ENCODE data around the gene RNF222.

DNA sequence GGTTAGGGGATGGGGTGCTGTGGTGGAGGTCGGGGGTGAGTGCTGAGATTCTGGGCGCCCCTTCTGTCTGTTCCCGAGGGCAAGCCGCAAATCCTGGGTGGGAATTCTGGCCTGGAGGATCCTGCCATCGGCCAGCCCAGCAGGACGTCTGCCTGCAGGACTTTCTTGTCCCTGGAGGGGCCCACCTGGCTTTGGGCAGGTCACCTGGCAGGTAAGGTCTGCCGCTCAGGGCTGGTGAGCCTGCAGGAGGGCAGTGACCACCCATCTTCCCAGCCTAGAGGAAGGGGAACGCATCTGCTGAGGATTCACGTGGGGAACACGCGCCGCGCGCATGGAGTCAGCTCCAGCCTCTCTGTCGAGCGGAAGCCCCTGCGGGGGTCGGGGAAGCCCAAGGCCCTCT, 5.4 kb downstream of the RNF222 start:
- TF ChIP-seq BACH1 (IDR thresholded peaks at IDR 0.05; ENCODE audit: borderline replicate concordance) (no peak), CHD2 (IDR thresholded peaks at IDR 0.05; ENCODE audit: borderline replicate concordance, low read depth, low read length) (no peak)
- TF ChIP-seq, protein P1, sequence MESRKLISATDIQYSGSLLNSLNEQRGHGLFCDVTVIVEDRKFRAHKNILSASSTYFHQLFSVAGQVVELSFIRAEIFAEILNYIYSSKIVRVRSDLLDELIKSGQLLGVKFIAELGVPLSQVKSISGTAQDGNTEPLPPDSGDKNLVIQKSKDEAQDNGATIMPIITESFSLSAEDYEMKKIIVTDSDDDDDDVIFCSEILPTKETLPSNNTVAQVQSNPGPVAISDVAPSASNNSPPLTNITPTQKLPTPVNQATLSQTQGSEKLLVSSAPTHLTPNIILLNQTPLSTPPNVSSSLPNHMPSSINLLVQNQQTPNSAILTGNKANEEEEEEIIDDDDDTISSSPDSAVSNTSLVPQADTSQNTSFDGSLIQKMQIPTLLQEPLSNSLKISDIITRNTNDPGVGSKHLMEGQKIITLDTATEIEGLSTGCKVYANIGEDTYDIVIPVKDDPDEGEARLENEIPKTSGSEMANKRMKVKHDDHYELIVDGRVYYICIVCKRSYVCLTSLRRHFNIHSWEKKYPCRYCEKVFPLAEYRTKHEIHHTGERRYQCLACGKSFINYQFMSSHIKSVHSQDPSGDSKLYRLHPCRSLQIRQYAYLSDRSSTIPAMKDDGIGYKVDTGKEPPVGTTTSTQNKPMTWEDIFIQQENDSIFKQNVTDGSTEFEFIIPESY (IDR thresholded peaks at IDR 0.05): no peak
